ENCODE data around the gene ABCA8.
"Not testable (repeated sequence)": the region's sequence is repeated elsewhere in the genome, so short reads cannot be mapped to it uniquely, and the experiment has no call there.

Gene ABCA8

GRCh38 chr17:68961214-68961882 lies 6.2 kb upstream of the ABCA8 start:
- Histone ChIP-seq H3K4me3 (ENCODE audit: low read length) (no peak overlapping the region), H3K27ac (ENCODE audit: low read depth, low read length) (no peak overlapping the region), H3K36me3 (ENCODE audit: control insufficient read depth, low read length) (no peaks in the 10 kb centered on the region), H4K20me1 (ENCODE audit: control insufficient read depth, insufficient read depth, low read depth, low read length) (no peaks in the 10 kb centered on the region), H3K4me2 (ENCODE audit: low read length) (no peak overlapping the region), H3F3A (ENCODE audit: control insufficient read depth, insufficient read depth) (no peaks in the 10 kb centered on the region), H3K9me2 (replicated peaks; ENCODE audit: control insufficient read depth, low read length) (no peaks in the 10 kb centered on the region), H3K9me3 (ENCODE audit: control insufficient read depth, insufficient read depth, low read length) (no peaks in the 10 kb centered on the region), H3K79me2 (ENCODE audit: control insufficient read depth, low read length) (no peaks in the 10 kb centered on the region), H3K27me3 (ENCODE audit: control insufficient read depth, low read length) (no peaks in the 10 kb centered on the region), H3K4me1 (ENCODE audit: control insufficient read depth, low read length) (no peaks in the 10 kb centered on the region)
- TF ChIP-seq CTCF (IDR thresholded peaks at IDR 0.05; ENCODE audit: low read depth, low read length, poor library complexity, severe bottlenecking) (no peak), EZH2phosphoT487 (IDR thresholded peaks at IDR 0.05; ENCODE audit: borderline replicate concordance, low read length) (no peak)

GRCh38 chr17:68959117-68959516 lies 3.9 kb upstream of the ABCA8 start:
- not testable (repeated sequence) for H3K79me2 ChIP-seq (ENCODE audit: control insufficient read depth, low read length); H3K4me2 ChIP-seq (ENCODE audit: low read length); H3K4me1 ChIP-seq (ENCODE audit: control insufficient read depth, low read length); H4K20me1 ChIP-seq (ENCODE audit: control insufficient read depth, insufficient read depth, low read depth, low read length); H3K27ac ChIP-seq (ENCODE audit: low read depth, low read length); H3K4me3 ChIP-seq (ENCODE audit: low read length); H3F3A ChIP-seq (ENCODE audit: control insufficient read depth, insufficient read depth); H3K9me3 ChIP-seq (ENCODE audit: control insufficient read depth, insufficient read depth, low read length); H3K27me3 ChIP-seq (ENCODE audit: control insufficient read depth, low read length); H3K9me2 ChIP-seq (replicated peaks; ENCODE audit: control insufficient read depth, low read length); H3K36me3 ChIP-seq (ENCODE audit: control insufficient read depth, low read length)

- no peaks in the 10 kb centered on the region for H3K27me3 ChIP-seq (ENCODE audit: control insufficient read depth, low read length)
- no peak for TF ChIP-seq EZH2phosphoT487 (IDR thresholded peaks at IDR 0.05; ENCODE audit: borderline replicate concordance, low read length)
- TF ChIP-seq CTCF (IDR thresholded peaks at IDR 0.05; ENCODE audit: low read depth, low read length, poor library complexity, severe bottlenecking), result no peak
Observed at GRCh38 chr17:68957944-68958343, 2.8 kb upstream of the ABCA8 start.

GRCh38 chr17:68954146-68954896 lies 871 bp downstream of the ABCA8 start:
- H3K4me2 ChIP-seq (ENCODE audit: low read length), result no peak overlapping the region
- H3K9me3 ChIP-seq (ENCODE audit: control insufficient read depth, insufficient read depth, low read length), result no peaks in the 10 kb centered on the region
- H3K4me3 ChIP-seq (ENCODE audit: low read length), result no peak overlapping the region
- no peaks in the 10 kb centered on the region for H3F3A ChIP-seq (ENCODE audit: control insufficient read depth, insufficient read depth)
- no peak overlapping the region for H3K27ac ChIP-seq (ENCODE audit: low read depth, low read length)
- H3K36me3 ChIP-seq (ENCODE audit: control insufficient read depth, low read length), result no peaks in the 10 kb centered on the region
- no peaks in the 10 kb centered on the region for H3K9me2 ChIP-seq (replicated peaks; ENCODE audit: control insufficient read depth, low read length)
- no peaks in the 10 kb centered on the region for H3K27me3 ChIP-seq (ENCODE audit: control insufficient read depth, low read length)
- no peaks in the 10 kb centered on the region for H3K79me2 ChIP-seq (ENCODE audit: control insufficient read depth, low read length)
- no peaks in the 10 kb centered on the region for H3K4me1 ChIP-seq (ENCODE audit: control insufficient read depth, low read length)
- no peaks in the 10 kb centered on the region for H4K20me1 ChIP-seq (ENCODE audit: control insufficient read depth, insufficient read depth, low read depth, low read length)
- TF ChIP-seq EZH2phosphoT487 (IDR thresholded peaks at IDR 0.05; ENCODE audit: borderline replicate concordance, low read length) (no peak), CTCF (IDR thresholded peaks at IDR 0.05; ENCODE audit: low read depth, low read length, poor library complexity, severe bottlenecking) (no peak)

More at GRCh38 chr17:68957944-68958343, 2.8 kb upstream of the ABCA8 start:
- Histone ChIP-seq H3K4me3 (ENCODE audit: low read length) (no peak overlapping the region), H3K4me1 (ENCODE audit: control insufficient read depth, low read length) (no peaks in the 10 kb centered on the region), H3K4me2 (ENCODE audit: low read length) (no peak overlapping the region), H4K20me1 (ENCODE audit: control insufficient read depth, insufficient read depth, low read depth, low read length) (no peaks in the 10 kb centered on the region), H3K9me3 (ENCODE audit: control insufficient read depth, insufficient read depth, low read length) (no peaks in the 10 kb centered on the region), H3K79me2 (ENCODE audit: control insufficient read depth, low read length) (no peaks in the 10 kb centered on the region), H3K36me3 (ENCODE audit: control insufficient read depth, low read length) (no peaks in the 10 kb centered on the region), H3F3A (ENCODE audit: control insufficient read depth, insufficient read depth) (no peaks in the 10 kb centered on the region), H3K27ac (ENCODE audit: low read depth, low read length) (no peak overlapping the region), H3K9me2 (replicated peaks; ENCODE audit: control insufficient read depth, low read length) (no peaks in the 10 kb centered on the region)
